ENCODE measurements around the gene SMOC2.

SMOC2 gene

GRCh38 chr6:168619560-168620314 is 178.8 kb downstream of the SMOC2 start:
- no peak for TF ChIP-seq ZBTB7A (IDR thresholded peaks at IDR 0.05; ENCODE audit: low read depth)
- no peak for TF ChIP-seq USF1 (IDR thresholded peaks at IDR 0.05)
- no peak for TF ChIP-seq CREB1 (IDR thresholded peaks at IDR 0.05; ENCODE audit: low read depth)
- TF ChIP-seq REST (IDR thresholded peaks at IDR 0.05; ENCODE audit: low read depth), result no peak
- no peak for TF ChIP-seq YY1 (IDR thresholded peaks at IDR 0.05; ENCODE audit: low read depth)
- TF ChIP-seq FOXM1 (IDR thresholded peaks at IDR 0.05; ENCODE audit: borderline replicate concordance, low read depth), result no peak
- TF ChIP-seq TEAD4 (IDR thresholded peaks at IDR 0.05), result no peak
- TF ChIP-seq EGR1 (IDR thresholded peaks at IDR 0.05), result no peak
- no peak for TF ChIP-seq TCF12 (IDR thresholded peaks at IDR 0.05; ENCODE audit: low read depth)
- no peak for TF ChIP-seq MAX (IDR thresholded peaks at IDR 0.05)
- no peak for TF ChIP-seq EP300 (IDR thresholded peaks at IDR 0.05; ENCODE audit: borderline replicate concordance)
- no peak for TF ChIP-seq NFIC (IDR thresholded peaks at IDR 0.05)
- no peak for TF ChIP-seq RAD21 (IDR thresholded peaks at IDR 0.05; ENCODE audit: low read depth)
- no peak for TF ChIP-seq TAF1 (IDR thresholded peaks at IDR 0.05; ENCODE audit: low read depth)
- TF ChIP-seq CEBPB (IDR thresholded peaks at IDR 0.05), result no peak

GRCh38 chr6:168620578-168620977 is 179.6 kb downstream of the SMOC2 start:
- TF ChIP-seq NFIC (IDR thresholded peaks at IDR 0.05) (no peak), RAD21 (IDR thresholded peaks at IDR 0.05; ENCODE audit: low read depth) (no peak), CREB1 (IDR thresholded peaks at IDR 0.05; ENCODE audit: low read depth) (no peak), REST (IDR thresholded peaks at IDR 0.05; ENCODE audit: low read depth) (no peak), MAX (IDR thresholded peaks at IDR 0.05) (no peak), TAF1 (IDR thresholded peaks at IDR 0.05; ENCODE audit: low read depth) (no peak), TEAD4 (IDR thresholded peaks at IDR 0.05) (no peak), YY1 (IDR thresholded peaks at IDR 0.05; ENCODE audit: low read depth) (no peak), CEBPB (IDR thresholded peaks at IDR 0.05) (no peak), FOXM1 (IDR thresholded peaks at IDR 0.05; ENCODE audit: borderline replicate concordance, low read depth) (no peak), TCF12 (IDR thresholded peaks at IDR 0.05; ENCODE audit: low read depth) (no peak), USF1 (IDR thresholded peaks at IDR 0.05) (no peak), ZBTB7A (IDR thresholded peaks at IDR 0.05; ENCODE audit: low read depth) (no peak), EGR1 (IDR thresholded peaks at IDR 0.05) (no peak), EP300 (IDR thresholded peaks at IDR 0.05; ENCODE audit: borderline replicate concordance) (no peak)

GRCh38 chr6:168623736-168624135 is 182.8 kb downstream of the SMOC2 start:
- TF ChIP-seq YY1 (IDR thresholded peaks at IDR 0.05; ENCODE audit: low read depth) (no peak), TEAD4 (IDR thresholded peaks at IDR 0.05) (no peak), RAD21 (IDR thresholded peaks at IDR 0.05; ENCODE audit: low read depth) (no peak), TAF1 (IDR thresholded peaks at IDR 0.05; ENCODE audit: low read depth) (no peak), TCF12 (IDR thresholded peaks at IDR 0.05; ENCODE audit: low read depth) (no peak), ZBTB7A (IDR thresholded peaks at IDR 0.05; ENCODE audit: low read depth) (no peak), USF1 (IDR thresholded peaks at IDR 0.05) (no peak), FOXM1 (IDR thresholded peaks at IDR 0.05; ENCODE audit: borderline replicate concordance, low read depth) (no peak), REST (IDR thresholded peaks at IDR 0.05; ENCODE audit: low read depth) (no peak), CEBPB (IDR thresholded peaks at IDR 0.05) (no peak), CREB1 (IDR thresholded peaks at IDR 0.05; ENCODE audit: low read depth) (no peak), EGR1 (IDR thresholded peaks at IDR 0.05) (no peak), NFIC (IDR thresholded peaks at IDR 0.05) (no peak)
